Fibroblast of skin of left biceps (primary cell): ENCODE data around the gene KCTD5.
"Not testable (repeated sequence)": the region's sequence is repeated elsewhere in the genome, so short reads cannot be mapped to it uniquely, and the experiment has no call there.

ENCODE experiments used
- DNase-seq, 2 experiments: peaks; one replicate each; pipeline ENCODE4 v3.0.0-alpha.2; 2013; ENCODE audit warnings: low read depth in 2 of 2

Gene KCTD5

GRCh38 chr16:2710021-2710710, 27.8 kb downstream of the KCTD5 start:
- DNase-seq, result no peak

DNA sequence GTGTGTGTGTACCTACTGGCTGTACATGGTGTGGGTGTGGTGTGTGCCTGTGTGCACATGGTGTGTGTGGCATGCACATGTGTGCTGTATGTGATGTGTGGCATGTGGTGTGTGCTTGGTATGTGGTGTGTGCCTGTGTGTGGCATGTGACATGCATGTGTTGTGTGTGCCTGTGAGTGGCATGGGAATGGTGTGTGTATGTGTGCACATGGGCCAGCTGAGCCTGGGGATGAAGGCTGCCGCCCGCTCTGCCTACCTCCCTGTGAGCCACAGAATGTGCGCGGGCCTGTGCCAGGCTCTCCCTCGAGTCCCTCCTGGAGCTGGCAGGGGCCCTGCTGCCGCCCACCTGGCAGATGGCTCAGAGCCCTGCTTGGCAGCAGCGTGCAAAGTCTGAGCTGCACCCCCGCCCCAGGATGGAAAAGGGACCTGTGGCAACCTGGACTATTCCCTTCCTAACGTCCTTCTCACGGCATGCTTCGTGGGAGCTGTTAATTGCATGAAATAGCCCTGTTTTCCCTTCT, 28.4 kb downstream of the KCTD5 start:
- no peak for DNase-seq

DNA sequence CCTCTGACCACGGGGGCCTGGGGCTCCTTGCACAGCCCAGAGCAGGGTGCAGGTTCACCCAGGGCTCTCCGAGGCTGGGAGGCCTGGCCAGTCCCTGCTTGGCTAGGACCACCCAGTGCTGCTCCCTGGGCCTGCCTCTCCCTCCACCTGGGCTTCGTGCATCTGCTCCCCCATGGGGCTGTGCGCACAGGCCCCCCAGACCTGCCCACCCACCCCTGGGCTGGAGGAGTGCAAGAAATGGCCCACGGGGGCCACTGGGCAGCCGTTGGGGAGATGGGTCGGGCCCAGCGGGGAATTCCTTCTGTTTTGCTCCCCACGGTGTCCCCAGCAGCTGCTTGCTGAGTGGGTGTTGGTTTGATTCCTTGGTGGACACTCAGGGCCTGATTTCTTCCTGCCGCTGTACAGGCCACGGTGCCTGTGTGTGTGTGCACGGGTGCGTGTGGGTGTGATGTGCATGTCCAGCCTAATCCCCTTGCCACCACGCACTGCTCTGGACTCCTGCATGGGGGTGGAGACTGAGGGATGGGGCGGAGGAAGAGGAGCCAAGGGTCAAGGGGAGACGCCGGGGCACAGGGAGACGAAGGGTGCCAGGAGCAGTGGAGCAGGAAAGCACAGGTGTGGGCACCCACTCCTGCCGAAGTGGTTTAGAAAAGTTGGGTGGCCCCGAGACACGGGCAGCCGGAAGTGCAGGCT, 29.2 kb downstream of the KCTD5 start:
- no peak for DNase-seq

DNA sequence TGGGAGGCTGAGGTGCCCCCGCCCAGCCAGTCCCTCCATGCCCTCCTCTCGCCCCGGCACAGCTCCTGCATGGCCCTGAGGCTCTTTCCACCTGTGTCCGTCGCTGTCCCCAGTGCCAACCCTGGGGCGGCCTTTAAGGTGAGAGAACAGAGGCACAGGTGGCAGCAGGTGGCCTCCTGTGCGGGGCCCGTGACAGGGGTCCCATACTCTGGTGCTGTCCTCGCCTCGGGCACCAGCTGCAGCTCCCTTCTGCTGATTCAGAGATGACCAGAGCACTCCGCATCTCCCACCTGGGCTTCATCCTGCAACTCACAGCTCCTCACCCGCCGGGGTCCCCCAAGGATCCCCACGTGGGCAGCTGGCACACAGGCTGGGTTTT, 29.7 kb downstream of the KCTD5 start:
- no peak for DNase-seq

DNA sequence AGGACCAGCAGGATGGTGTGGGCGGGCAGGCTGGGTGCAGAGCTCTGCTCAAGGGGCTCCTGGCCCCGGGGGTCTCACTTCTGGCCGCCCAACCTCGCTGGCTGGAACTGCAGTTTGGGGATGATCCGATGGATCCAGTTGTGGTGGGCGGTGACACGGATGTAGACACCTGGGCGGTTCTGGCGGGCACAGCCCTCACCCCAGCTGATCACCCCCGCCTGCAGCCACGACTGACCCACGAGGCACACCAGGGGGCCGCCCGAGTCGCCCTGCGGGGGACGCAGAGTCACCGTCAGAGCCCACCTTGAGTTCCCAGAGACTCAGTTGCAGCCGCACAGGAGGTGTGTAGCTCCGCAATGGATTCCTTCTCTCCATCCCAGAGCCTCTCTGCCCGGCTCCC, 30.2 kb downstream of the KCTD5 start:
- no peak for DNase-seq

DNA sequence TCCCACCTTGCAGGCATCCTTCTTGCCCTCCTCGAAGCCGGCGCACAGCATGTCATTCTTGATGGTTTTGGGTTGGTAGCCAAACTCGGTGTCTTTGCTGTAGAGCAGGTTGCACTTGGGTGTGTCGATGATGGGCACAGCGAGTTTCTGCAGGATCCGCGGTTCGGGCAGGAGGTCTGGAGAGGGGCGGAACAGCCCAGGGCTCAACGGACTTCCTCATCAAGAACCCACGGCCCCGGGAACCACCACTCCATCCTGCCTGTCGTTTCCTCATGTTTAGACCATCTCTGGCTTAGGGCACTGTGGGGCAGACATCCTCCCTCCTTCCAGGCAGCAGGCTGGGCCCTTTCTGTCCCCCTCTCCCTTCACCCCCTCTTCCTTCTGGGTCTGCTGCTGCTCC, 31.2 kb downstream of the KCTD5 start:
- no peak for DNase-seq

DNA sequence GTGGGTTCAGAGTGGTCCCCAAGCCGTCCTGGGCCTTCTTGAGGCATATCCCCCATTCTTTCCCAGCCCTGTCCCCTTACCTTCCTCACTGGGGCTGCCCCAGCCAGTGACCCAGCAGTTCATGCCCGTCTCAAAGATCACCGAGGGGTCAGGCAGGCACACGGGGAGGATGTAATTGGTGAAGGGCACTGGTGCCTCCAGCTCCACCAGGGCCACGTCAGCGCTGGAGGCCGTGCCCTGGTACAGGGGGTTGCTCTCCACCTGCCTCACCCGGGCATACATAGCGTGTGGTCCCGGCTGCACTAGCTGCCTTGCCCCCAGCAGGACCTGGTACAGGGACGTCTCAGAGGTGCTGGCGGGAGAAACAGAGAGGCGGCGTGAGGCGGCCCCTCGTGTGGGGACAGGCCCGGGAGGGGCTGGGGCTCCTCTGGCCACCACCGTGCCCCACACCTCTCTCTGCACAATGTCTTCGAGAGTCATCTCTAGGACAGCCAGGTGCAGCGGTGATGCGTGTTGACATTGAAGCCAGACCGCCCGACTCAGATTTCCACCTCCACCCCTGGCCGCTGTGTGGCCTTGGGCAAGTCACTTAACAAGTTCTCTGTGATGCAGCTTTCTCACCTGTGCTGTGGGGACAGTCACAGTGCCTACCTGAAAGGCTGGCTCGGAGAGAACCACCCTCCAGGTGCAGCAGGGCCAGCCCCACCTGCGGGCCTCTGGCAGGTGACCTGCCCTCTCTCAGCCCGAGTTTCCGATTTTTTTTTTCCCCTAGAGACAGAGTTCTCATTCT, 31.9 kb downstream of the KCTD5 start:
- DNase-seq, result no peak

DNA sequence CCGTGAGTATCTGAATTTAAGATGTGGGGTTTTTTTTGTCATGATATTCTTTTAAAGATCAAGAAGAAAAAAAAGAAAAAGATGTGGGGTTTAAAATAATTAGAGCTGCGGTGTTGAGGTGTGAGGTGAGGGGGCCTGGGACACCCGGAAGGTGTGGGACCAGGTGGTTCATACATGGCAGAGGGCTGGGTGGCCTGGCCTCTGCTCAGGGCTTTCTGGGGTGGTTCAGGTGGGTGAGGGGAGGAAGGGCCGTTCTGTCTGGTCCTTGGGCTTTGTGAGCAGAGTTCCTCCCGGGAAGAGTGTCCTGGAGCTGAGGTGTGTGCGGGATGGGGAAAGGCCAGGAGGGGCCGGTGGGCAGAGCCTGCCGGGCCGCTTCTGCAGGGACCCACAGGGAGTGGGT, 32.7 kb downstream of the KCTD5 start:
- DNase-seq, result no peak

- DNase-seq, result peak; percentile 9
These were observed 33.2 kb downstream of the KCTD5 start for GRCh38 chr16:2715519-2715918.

GRCh38 chr16:2715966-2716885, 33.9 kb downstream of the KCTD5 start:
- DNase-seq, result no peak

DNA sequence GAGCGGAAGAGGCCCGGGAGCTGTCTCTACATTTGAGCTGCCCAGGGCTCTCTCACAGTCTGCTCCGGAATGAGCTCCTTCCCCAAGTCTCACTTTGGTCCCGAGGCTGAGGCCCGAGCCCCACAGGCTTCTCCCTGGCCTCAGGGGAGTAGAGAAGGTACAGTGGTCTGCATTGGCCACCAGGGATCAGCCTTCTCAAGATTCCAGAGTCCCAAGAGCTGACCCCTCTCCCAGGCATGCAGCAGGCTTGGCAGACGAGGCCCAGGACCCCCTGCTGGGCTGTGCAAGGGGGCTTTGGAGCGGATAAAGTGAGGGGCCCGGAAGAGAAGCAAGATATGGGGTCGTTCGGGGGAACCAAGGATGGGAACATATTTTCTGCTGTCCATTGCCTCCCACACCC, 34.6 kb downstream of the KCTD5 start:
- no peak for DNase-seq

DNA sequence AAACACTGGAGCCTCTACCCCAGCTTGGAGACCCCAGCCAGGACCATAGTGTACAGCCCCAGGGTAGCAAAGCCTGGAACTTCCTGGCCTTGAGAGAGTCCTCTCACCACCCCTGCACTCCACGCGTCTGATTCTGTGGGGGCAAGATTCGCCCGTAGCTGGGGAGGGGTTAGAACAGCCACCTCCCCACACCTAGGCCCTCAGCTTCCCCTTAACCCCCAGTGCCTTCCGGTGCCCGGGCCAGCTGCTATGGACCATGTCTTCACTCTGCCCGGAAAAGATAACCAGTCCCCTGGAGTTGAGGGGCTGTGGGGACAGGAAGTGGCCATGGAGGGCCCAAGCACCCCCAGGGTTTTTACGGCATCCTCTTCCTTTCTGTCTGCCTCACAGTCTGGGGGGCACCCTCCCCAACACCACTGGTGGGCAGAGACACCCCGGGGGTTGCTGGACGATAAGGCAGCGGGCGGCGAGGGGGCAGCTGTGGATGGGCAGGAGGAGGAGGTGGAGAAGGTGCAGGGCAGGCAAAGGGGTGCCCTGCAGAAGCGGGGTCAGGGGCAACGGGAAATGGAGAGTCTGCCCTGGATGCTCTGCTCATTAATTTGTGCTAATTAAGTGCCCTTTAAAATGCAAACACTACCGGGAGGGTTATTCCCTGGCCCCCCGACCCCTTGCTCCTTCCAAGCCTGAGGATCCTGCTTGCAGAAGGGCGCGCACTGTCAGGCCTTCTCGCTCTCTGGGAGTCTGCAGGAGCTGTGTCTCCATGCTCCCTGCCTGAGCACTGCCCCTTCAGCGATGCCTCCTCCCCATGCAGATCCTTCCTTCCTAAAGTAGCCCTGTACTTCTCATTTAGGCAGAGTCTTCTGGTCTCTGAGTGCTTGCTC, 35.3 kb downstream of the KCTD5 start:
- DNase-seq, result no peak

DNA sequence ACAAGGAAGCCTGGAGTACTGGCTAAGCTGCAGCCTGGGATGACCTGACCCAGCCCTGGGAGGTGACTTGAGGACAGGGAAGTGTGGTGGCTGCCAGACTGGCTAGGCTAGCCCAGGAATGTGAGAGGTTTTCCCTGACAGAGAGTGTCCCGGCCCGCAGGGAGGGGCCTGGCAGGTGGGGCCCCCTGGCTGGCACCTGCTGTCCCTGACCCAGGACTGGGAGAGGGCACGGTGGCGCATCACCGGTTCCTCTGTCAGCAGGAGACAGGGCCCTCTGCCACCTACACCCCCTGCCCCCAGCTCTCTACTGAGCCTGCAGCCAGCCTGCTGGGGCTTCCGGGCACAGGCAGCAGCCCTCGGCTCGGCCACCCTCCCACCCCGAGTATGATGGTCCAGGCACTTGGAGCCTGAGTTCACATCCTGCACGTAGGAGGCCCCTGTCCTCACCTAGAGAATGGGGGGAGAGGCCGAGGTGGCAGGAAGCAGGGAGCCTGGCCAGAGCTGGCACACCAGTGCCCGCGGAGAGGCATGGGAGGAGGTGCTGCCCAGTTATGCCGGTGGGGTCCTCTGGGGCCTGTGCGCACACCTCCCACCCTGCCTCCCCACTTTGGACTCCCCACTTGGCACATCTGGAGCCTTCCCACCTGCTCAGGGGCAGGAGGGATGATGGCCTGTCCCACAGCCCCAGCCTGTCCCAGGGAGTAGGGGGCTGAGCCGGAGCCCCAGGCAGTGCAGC, 37.2 kb downstream of the KCTD5 start:
- no peak for DNase-seq

DNA sequence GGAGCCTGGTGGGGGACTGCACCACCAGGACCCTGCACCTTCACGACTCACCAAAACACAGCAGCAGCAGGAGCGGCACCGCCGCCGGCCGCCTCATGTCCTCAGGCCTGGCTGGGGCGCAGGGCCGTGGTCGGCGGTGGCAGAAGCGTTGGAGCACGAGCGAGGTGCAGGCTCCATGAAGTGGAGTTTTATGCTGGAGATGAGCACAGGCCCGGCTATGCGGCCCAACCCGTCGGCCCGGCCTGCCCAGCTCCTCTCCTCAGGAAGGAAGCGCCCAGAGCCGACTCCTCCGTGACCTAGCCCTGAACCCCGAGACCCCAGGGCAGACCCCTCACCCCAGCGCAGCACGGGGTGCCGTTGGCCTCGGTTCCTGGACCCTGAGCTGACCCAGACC, 37.7 kb downstream of the KCTD5 start, which contains the start of gene PRSS27:
Gene PRSS27 (minus strand): TSS at position 161 of the 394 bp plus-strand sequence. CDS start 64 bp downstream, at position 97.
- DNase-seq, result no peak

- peak; percentile 49 to 64 for DNase-seq
These were observed 38.7 kb downstream of the KCTD5 start for GRCh38 chr16:2720719-2721633.

DNA sequence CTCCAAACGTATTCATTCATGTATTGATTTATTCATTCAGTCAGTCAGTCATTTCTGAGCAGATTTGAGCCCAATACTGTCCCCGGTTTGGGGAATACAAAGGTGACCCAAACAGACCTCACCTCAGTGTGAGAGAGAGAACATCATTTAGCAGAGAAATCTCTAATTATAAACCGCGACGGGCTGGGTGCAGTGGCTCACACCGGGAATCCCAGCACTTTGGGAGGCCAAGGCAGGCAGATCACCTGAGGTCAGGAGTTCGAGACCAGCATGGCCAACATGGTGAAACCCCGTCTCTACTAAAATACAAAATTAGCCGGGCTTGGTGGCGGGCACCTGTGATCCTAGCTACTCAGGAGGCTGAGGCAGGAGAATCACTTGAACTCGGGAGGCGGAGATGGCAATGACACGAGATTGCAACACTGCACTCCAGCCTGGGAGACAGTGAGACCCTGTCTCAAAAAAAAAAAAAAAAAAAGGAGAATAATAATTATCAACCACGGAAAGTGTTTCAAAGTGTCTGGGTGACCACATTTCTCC, 39.4 kb downstream of the KCTD5 start:
- not testable (repeated sequence) for DNase-seq

DNA sequence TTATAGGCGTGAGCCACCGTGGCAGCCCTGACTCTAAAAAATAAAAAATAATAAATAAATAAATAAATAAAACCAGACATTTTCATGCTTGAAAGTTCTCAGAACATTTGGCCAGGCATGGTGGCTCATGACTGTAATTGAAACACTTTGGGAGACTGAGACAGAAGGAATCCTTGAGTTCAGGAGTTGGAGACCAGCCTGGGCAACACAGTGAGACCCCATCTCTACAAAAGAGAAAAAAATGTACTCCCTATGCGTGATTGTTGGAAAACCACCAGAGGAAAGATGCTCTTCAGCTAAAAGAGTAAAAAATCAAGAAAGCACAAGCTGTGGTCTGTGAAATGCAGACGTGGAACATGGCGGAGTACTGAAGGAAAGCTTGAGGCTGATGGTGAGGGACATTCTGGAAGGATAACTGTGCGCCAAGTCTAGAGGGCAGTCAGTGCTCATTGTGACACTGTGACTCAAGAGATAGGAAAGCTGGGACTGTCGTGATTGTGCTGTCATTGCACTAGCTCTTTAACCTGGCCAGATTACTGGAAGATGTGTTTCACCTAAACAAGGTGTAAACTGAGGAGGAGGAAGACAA, 41.9 kb downstream of the KCTD5 start:
- no peak for DNase-seq

DNA sequence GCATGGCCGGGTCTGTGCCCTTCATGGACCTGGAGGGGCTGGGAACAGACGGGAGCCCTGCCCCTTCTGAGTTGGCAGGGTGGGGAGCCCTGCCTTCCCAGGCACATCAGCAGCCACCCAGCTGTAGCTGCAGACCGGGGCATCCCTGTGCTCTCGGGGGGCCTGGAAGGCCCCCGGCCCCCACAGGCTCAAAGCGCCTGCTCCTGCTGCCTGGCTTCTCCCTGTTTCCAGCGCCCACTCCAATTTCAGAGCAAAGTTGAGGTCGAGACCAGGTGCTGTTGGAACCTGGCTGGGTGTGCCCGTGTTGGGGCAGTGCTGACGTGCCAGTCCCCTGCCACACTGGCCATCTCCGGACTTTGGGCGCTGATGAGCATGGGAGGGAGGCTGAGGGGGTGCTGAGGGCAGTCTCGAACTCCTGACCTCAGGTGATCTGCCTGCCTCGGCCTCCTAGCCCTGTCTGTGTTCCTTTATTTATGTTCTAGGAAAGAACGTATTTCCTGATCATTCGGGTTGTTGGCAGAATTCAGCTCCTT, 42.6 kb downstream of the KCTD5 start:
- DNase-seq, result no peak
